Natural killer cell (primary cell): ENCODE results near the gene KLHDC8B. TPM values are rescaled to one million over a fixed set of nuclear protein-coding genes. Genes with fewer than 3 reads are reported as not detected.

Experiments
- ATAC-seq, 3 donors: fragments of 150-1000 bp in 2 of 3; fragments of 200-7000 bp in 1 of 3; cut with Tn5 transposase; 1 replicate in 1 of 3; 2 replicates in 2 of 3; pipeline ENCODE4 v1.10.0; 2021; ENCODE audit warnings: mild to moderate bottlenecking in 2 of 3, moderate library complexity in 2 of 3
- DNase-seq, 2 donors: peaks; one replicate each; pipeline versions ENCODE4 v3.0.0 to v3.0.0-alpha.2; 2013 to 2021; ENCODE audit warnings: mixed read lengths in 1 of 2
- H3K27ac ChIP-seq: one replicate; pipeline ENCODE4 v1.5.1; 2013; ENCODE audit warnings: mild to moderate bottlenecking, low read length
- H3K27me3 ChIP-seq: one replicate; pipeline ENCODE4 v1.6.1; 2013; ENCODE audit warnings: low read length; ENCODE audit not compliant: control insufficient read depth, insufficient read depth
- H3K36me3 ChIP-seq: one replicate; pipeline ENCODE4 v1.6.1; 2013; ENCODE audit warnings: low read length; ENCODE audit not compliant: control insufficient read depth, insufficient read depth
- H3K4me1 ChIP-seq: one replicate; pipeline ENCODE4 v1.6.1; 2013; ENCODE audit warnings: low read length; ENCODE audit not compliant: control insufficient read depth, insufficient read depth
- H3K4me3 ChIP-seq: one replicate; pipeline ENCODE4 v1.5.1; 2013; ENCODE audit warnings: low read length
- H3K9me3 ChIP-seq: one replicate; pipeline ENCODE4 v1.6.1; 2013; ENCODE audit warnings: low read length; ENCODE audit not compliant: control insufficient read depth, insufficient read depth
- H3K27ac Mint-ChIP-seq, 2 donors: one replicate each; pipeline ENCODE4 v1.8.0; 2022; ENCODE audit warnings: mild to moderate bottlenecking in 2 of 2, mixed read lengths in 2 of 2, moderate library complexity in 1 of 2
- H3K27me3 Mint-ChIP-seq, 2 donors: one replicate each; pipeline ENCODE4 v1.8.0; 2022; ENCODE audit warnings: low read depth in 2 of 2, mixed read lengths in 2 of 2
- H3K36me3 Mint-ChIP-seq: one replicate; pipeline ENCODE4 v1.8.0; 2022; ENCODE audit warnings: mixed read lengths
- H3K4me1 Mint-ChIP-seq, 2 donors: one replicate each; pipeline ENCODE4 v1.8.0; 2022; ENCODE audit warnings: mixed read lengths in 2 of 2
- H3K4me3 Mint-ChIP-seq: one replicate; pipeline ENCODE4 v1.8.0; 2022; ENCODE audit warnings: mild to moderate bottlenecking, moderate library complexity, mixed read lengths
- H3K9me3 Mint-ChIP-seq, 2 donors: one replicate each; pipeline ENCODE4 v1.8.0; 2022; ENCODE audit warnings: mixed read lengths in 2 of 2
- WGBS: methylation state at CpG from one replicate; pipeline ENCODE4 v1.1.7; 2013; ENCODE audit warnings: missing lambda C conversion rate; ENCODE audit not compliant: insufficient coverage; 5-methylcytosine and 5-hydroxymethylcytosine counted together
- intact Hi-C: fragments of 100-400 bp; cut with micrococcal nuclease; formaldehyde crosslinking; loops from one replicate; pipeline ENCODE4 v1.14.2; 2022
- total RNA-seq, 4 donors: library from RNA; stranded (reverse); fragments of 120-200 nt in 1 of 4; gene quantifications; one replicate each; pipeline versions ENCODE4 v1.2.3 to v1.2.4, GENCODE V29; 2013 to 2022
- TF ChIP-seq, protein P1 (sequence below): fragments of 200-600 bp; IDR thresholded peaks from one replicate; pipeline ENCODE4 v1.8.0; 2022; ENCODE audit warnings: antibody characterized with exemption

KLHDC8B gene
- total RNA-seq, 3 donors from 2014 or later (not counting 1 experiment from before 2014, with no cell fraction given): 2.4 to 7.0 (median 3.5) TPM

DNA sequence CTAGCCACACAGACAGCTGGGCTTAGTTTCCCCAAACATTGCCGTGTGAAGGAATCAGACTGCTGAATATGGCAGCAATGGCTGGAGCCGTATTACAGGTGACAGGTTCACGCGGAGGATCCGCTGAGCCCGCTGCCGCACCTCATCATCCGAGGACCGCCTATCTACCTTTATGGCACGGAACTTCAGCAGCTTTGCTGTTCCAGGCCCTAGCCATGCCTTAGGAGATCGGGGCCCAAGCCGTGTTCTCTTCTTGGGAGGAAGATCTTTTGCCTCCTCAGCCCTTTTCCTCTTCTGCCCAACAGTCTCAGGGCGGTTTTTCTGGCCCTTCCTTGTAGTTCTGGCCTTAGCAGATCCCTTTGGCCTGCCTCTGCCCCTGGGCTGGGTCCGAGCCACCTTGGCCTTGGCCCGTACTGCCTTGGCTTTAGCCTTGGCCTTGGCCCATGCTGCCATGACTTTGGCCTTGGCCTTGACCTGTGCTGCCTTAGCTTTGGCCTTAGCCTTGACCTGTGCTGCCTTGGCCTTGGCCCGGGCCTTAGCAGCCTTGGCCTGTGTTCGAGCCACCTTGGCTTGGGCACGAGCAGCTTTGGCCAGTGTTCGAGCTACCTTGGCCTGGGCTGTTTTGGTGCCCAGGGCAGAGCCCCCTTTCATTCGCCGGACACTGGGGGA, 8.5 kb upstream of the KLHDC8B start:
- Histone ChIP-seq H3K4me3 (no peak overlapping the region), H3K27ac (no peak overlapping the region), H3K27me3 (no peaks in the 10 kb centered on the region), H3K4me1 (peaks cover 20% of the 10 kb centered on the region), H3K36me3 (peaks cover 12% of the 10 kb centered on the region), H3K9me3 (no peaks in the 10 kb centered on the region)
- Mint-ChIP-seq H3K9me3 (no peaks in the 10 kb centered on the region), H3K36me3 (no peaks in the 10 kb centered on the region), H3K4me1 (peaks cover 20 to 27% of the 10 kb centered on the region in 2 donors), H3K4me3 (no peak overlapping the region), H3K27ac (no peak overlapping the region), H3K27me3 (no peaks in the 10 kb centered on the region)
- intact Hi-C loops: no loop called here
- DNase-seq (no peak), ATAC-seq (no peak)
- TF ChIP-seq, protein P1, sequence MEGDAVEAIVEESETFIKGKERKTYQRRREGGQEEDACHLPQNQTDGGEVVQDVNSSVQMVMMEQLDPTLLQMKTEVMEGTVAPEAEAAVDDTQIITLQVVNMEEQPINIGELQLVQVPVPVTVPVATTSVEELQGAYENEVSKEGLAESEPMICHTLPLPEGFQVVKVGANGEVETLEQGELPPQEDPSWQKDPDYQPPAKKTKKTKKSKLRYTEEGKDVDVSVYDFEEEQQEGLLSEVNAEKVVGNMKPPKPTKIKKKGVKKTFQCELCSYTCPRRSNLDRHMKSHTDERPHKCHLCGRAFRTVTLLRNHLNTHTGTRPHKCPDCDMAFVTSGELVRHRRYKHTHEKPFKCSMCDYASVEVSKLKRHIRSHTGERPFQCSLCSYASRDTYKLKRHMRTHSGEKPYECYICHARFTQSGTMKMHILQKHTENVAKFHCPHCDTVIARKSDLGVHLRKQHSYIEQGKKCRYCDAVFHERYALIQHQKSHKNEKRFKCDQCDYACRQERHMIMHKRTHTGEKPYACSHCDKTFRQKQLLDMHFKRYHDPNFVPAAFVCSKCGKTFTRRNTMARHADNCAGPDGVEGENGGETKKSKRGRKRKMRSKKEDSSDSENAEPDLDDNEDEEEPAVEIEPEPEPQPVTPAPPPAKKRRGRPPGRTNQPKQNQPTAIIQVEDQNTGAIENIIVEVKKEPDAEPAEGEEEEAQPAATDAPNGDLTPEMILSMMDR: no peak
- 97% methylated on average over 21 of the region's 21 CpGs for WGBS

DNA sequence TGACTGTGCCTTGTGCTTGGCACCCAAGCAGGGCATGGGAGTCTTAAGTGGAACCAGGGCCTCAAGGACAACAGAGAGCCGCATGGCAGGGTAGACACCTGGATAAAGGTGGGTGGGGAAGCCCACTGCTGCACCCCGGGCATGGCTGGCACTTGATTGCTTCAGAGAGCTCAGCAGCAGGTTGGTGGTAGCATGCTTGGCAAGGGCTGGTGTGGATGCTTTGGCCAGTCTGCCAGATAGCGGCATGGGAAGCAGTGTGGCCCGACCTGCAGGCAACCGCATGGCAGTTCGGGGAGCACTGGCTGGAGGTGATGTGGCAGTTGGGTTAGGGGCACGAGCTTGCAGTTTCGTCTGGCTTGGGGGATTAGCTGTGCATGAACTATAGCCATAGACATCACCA, 7.8 kb upstream of the KLHDC8B start:
- peak overlapping the region; percentile 40 for H3K4me3 Mint-ChIP-seq
- Histone ChIP-seq H3K27ac (no peak overlapping the region), H3K36me3 (peaks cover 12% of the 10 kb centered on the region), H3K9me3 (no peaks in the 10 kb centered on the region), H3K27me3 (no peaks in the 10 kb centered on the region), H3K4me1 (peaks cover 20% of the 10 kb centered on the region), H3K4me3 (no peak overlapping the region)
- 96% methylated on average over 8 of the region's 8 CpGs for WGBS
- TF ChIP-seq, protein P1: no peak
- no peaks in the 10 kb centered on the region for H3K9me3 Mint-ChIP-seq
- no peaks in the 10 kb centered on the region for H3K36me3 Mint-ChIP-seq
- no peaks in the 10 kb centered on the region for H3K27me3 Mint-ChIP-seq
- intact Hi-C loops: no loop called here
- H3K4me1 Mint-ChIP-seq: peaks cover 20 to 27% of the 10 kb centered on the region in 2 donors
- ATAC-seq (no peak), DNase-seq (no peak)
- no peak overlapping the region for H3K27ac Mint-ChIP-seq

DNA sequence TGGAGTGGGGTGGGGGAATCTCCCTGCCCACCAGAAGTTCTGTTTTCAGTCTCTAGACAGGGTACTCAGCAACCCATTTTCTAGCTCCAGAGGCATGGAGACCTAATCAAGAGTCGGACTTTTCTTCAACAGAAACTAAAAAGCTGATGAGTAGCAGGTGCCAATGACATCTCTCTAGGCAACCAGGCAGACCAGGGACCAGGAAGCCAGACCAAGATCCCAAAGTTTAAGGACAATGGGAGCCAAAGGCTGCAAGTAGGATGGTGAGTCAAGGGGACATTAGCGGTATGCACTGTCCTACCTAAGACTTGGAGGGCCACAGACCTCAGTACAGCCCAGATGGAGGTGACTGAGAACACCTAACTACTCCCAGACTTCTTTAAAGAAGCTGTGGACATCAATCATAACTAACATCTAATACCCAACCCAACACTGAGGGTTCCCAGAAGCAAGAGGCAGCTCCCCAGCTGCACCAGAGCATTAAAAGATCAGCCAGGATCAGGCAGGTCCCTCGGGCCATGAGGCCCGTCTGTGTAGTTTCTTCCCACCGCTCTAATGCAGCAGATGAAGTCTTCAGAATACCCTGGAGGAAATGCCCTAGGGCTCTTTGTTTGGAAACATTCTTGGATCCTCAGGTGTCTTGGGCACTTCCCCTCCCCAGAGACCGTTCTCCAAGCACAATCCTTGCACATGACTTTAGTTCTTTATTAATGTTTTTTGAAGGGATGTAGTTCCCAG, 6.2 kb upstream of the KLHDC8B start:
- peaks cover 12% of the 10 kb centered on the region for H3K36me3 ChIP-seq
- Mint-ChIP-seq H3K9me3 (no peaks in the 10 kb centered on the region), H3K4me1 (peaks cover 20 to 32% of the 10 kb centered on the region in 2 donors), H3K27ac (peak overlapping the region; percentile 87 to 93), H3K36me3 (no peaks in the 10 kb centered on the region), H3K4me3 (peak overlapping the region; percentile 92), H3K27me3 (no peaks in the 10 kb centered on the region)
- WGBS: 66% methylated on average over 5 of the region's 6 CpGs
- ATAC-seq (no peak), DNase-seq (no peak)
- H3K4me1 ChIP-seq: peaks cover 20% of the 10 kb centered on the region
- H3K4me3 ChIP-seq: peak overlapping the region; percentile 85
- intact Hi-C loops: loop anchor here (5.0 kb wide), 1 partner anchor 73 kb away; the partner anchor contains the start of gene QRICH1
- TF ChIP-seq, protein P1: no peak
- peak overlapping the region; percentile 76 for H3K27ac ChIP-seq
- no peaks in the 10 kb centered on the region for H3K27me3 ChIP-seq
- no peaks in the 10 kb centered on the region for H3K9me3 ChIP-seq
